H9 (cell line): Measurements from ENCODE around the gene OR5M8. TPM values are rescaled to one million over a fixed set of nuclear protein-coding genes. Genes with fewer than 3 reads are reported as not detected.

Experiments used
- DNase-seq: peaks from one replicate; pipeline ENCODE4 v3.0.0-alpha.2; 2017
- H2AFZ ChIP-seq: one replicate; pipeline ENCODE4 v1.6.1; 2013; ENCODE audit warnings: mild to moderate bottlenecking, low read length, control low read depth, moderate library complexity
- H2AK5ac ChIP-seq: 2 replicates; pipeline ENCODE4 v1.6.1; 2013; ENCODE audit warnings: low read length, control low read depth, mixed read lengths; ENCODE audit not compliant: insufficient read length
- H2BK120ac ChIP-seq: one replicate; pipeline ENCODE4 v1.6.1; 2013; ENCODE audit warnings: low read depth, mild to moderate bottlenecking, low read length, control low read depth, inconsistent platforms; ENCODE audit not compliant: poor library complexity, severe bottlenecking
- H2BK12ac ChIP-seq: 2 replicates; pipeline ENCODE4 v1.6.1; 2013; ENCODE audit warnings: low read length, control low read depth, mixed read lengths, low read depth; ENCODE audit not compliant: insufficient read length
- H2BK15ac ChIP-seq: 2 replicates; pipeline ENCODE4 v1.6.1; 2013; ENCODE audit warnings: low read depth, low read length, control low read depth
- H2BK20ac ChIP-seq: one replicate; pipeline ENCODE4 v1.6.1; 2013; ENCODE audit warnings: low read depth, mild to moderate bottlenecking, low read length, control low read depth, inconsistent platforms; ENCODE audit not compliant: poor library complexity, severe bottlenecking
- H2BK5ac ChIP-seq: 2 replicates; pipeline ENCODE4 v1.6.1; 2013; ENCODE audit warnings: low read length, control low read depth, mixed read lengths; ENCODE audit not compliant: insufficient read length
- H3K14ac ChIP-seq: 2 replicates; pipeline ENCODE4 v1.6.1; 2013; ENCODE audit warnings: low read length, control low read depth; ENCODE audit not compliant: insufficient read depth
- H3K18ac ChIP-seq: 2 replicates; pipeline ENCODE4 v1.6.1; 2013; ENCODE audit warnings: low read depth, mild to moderate bottlenecking, mixed read lengths, low read length, control low read depth; ENCODE audit not compliant: insufficient read length
- H3K23ac ChIP-seq: 2 replicates; pipeline ENCODE4 v1.6.1; 2013; ENCODE audit warnings: low read length, control low read depth, mixed read lengths, low read depth; ENCODE audit not compliant: insufficient read length
- H3K23me2 ChIP-seq: 2 replicates; pipeline ENCODE4 v1.6.1; 2013; ENCODE audit warnings: low read depth, mild to moderate bottlenecking, mixed read lengths, low read length, control low read depth; ENCODE audit not compliant: insufficient read length, poor library complexity, severe bottlenecking
- H3K27ac ChIP-seq: 2 replicates; pipeline ENCODE4 v1.5.1; 2013; ENCODE audit warnings: low read length, control low read depth, mixed read lengths, low read depth; ENCODE audit not compliant: insufficient read length
- H3K27me3 ChIP-seq: 2 replicates; pipeline ENCODE4 v1.6.1; 2013; ENCODE audit warnings: low read length, control low read depth, inconsistent platforms; ENCODE audit not compliant: insufficient read depth
- H3K4ac ChIP-seq: 2 replicates; pipeline ENCODE4 v1.6.1; 2013; ENCODE audit warnings: low read depth, mild to moderate bottlenecking, control low read depth, inconsistent platforms, low read length, moderate library complexity
- H3K4me1 ChIP-seq: 2 replicates; pipeline ENCODE4 v1.6.1; 2013; ENCODE audit warnings: low read length, control low read depth, inconsistent platforms; ENCODE audit not compliant: insufficient read depth
- H3K4me2 ChIP-seq: 2 replicates; pipeline ENCODE4 v1.6.1; 2013; ENCODE audit warnings: low read length, control low read depth, mixed read lengths; ENCODE audit not compliant: insufficient read length, insufficient read depth
- H3K56ac ChIP-seq: 2 replicates; pipeline ENCODE4 v1.6.1; 2013; ENCODE audit warnings: low read depth, mild to moderate bottlenecking, mixed read lengths, low read length, control low read depth; ENCODE audit not compliant: insufficient read length
- H3K79me1 ChIP-seq: 2 replicates; pipeline ENCODE4 v1.6.1; 2013; ENCODE audit warnings: low read depth, mild to moderate bottlenecking, moderate library complexity, low read length, control low read depth, inconsistent platforms; ENCODE audit not compliant: insufficient read depth, poor library complexity, severe bottlenecking
- H3K79me2 ChIP-seq: 2 replicates; pipeline ENCODE4 v1.6.1; 2013; ENCODE audit warnings: low read length, control low read depth, inconsistent platforms; ENCODE audit not compliant: insufficient read depth
- H3K9ac ChIP-seq: 2 replicates; pipeline ENCODE4 v1.6.1; 2013; ENCODE audit warnings: low read length, control low read depth, mixed read lengths; ENCODE audit not compliant: insufficient read length; ENCODE audit errors: extremely low read depth
- H3K9me3 ChIP-seq: one replicate; pipeline ENCODE4 v1.6.1; 2013; ENCODE audit warnings: low read depth, low read length, inconsistent platforms; ENCODE audit not compliant: control insufficient read depth
- H3T11ph ChIP-seq: one replicate; pipeline ENCODE4 v1.6.1; 2013; ENCODE audit warnings: mild to moderate bottlenecking, low read length, control low read depth, inconsistent platforms
- H4K20me1 ChIP-seq: one replicate; pipeline ENCODE4 v1.6.1; 2013; ENCODE audit not compliant: control insufficient read depth, insufficient read length, insufficient read depth
- H4K5ac ChIP-seq: 2 replicates; pipeline ENCODE4 v1.6.1; 2013; ENCODE audit warnings: low read depth, mild to moderate bottlenecking, mixed read lengths, low read length, control low read depth; ENCODE audit not compliant: insufficient read length
- H4K8ac ChIP-seq: replicated peaks from 2 replicates; pipeline ENCODE4 v1.6.1; 2013; ENCODE audit warnings: low read length, control low read depth, mixed read lengths, low read depth; ENCODE audit not compliant: insufficient read length
- H4K91ac ChIP-seq: 2 replicates; pipeline ENCODE4 v1.6.1; 2013; ENCODE audit warnings: low read depth, mild to moderate bottlenecking, moderate library complexity, mixed read lengths, low read length, control low read depth; ENCODE audit not compliant: insufficient read length
- H3K27ac Mint-ChIP-seq, 3 experiments: 2 replicates in 2 of 3; 3 replicates in 1 of 3; pipeline ENCODE4 v1.8.0; 2020 to 2021; ENCODE audit warnings: mixed read lengths in 3 of 3, mild to moderate bottlenecking in 1 of 3, moderate library complexity in 1 of 3
- H3K27me3 Mint-ChIP-seq: 2 replicates; pipeline ENCODE4 v1.8.0; 2021; ENCODE audit warnings: low read depth, mild to moderate bottlenecking, moderate library complexity, mixed read lengths
- H3K36me3 Mint-ChIP-seq, 3 experiments: 2 replicates in 2 of 3; 3 replicates in 1 of 3; pipeline ENCODE4 v1.8.0; 2020 to 2021; ENCODE audit warnings: low read depth in 3 of 3, mixed read lengths in 3 of 3; ENCODE audit not compliant: insufficient read depth in 1 of 3
- H3K4me1 Mint-ChIP-seq, 2 experiments: 2 replicates each; pipeline ENCODE4 v1.8.0; 2020; ENCODE audit warnings: mixed read lengths in 2 of 2
- H3K4me3 Mint-ChIP-seq, 2 experiments: 2 replicates in 1 of 2; 3 replicates in 1 of 2; pipeline ENCODE4 v1.8.0; 2020 to 2021; ENCODE audit warnings: mild to moderate bottlenecking in 2 of 2, mixed read lengths in 2 of 2, moderate library complexity in 1 of 2
- H3K9me3 Mint-ChIP-seq, 2 experiments: 2 replicates in 1 of 2; 3 replicates in 1 of 2; pipeline ENCODE4 v1.8.0; 2020; ENCODE audit warnings: mild to moderate bottlenecking in 2 of 2, mixed read lengths in 2 of 2, moderate library complexity in 1 of 2
- WGBS: extraction: QIAGEN DNeasy Blood & Tissue Kit; methylation state at CpG from one replicate; pipeline ENCODE4 v1.1.7; 2013; ENCODE audit warnings: missing lambda C conversion rate, low lambda C conversion rate, mixed read lengths; ENCODE audit not compliant: insufficient read length; ENCODE audit errors: extremely low coverage; 5-methylcytosine and 5-hydroxymethylcytosine counted together
- long read RNA-seq: library from polyadenylated mRNA; unstranded; transcript quantifications from one replicate; pipeline ENCODE4 v2.0.0, GENCODE V29; 2020
- total RNA-seq: library from RNA; stranded (reverse); gene quantifications from 2 replicates; pipeline ENCODE4 v1.2.1, GENCODE V29; 2021
- TF ChIP-seq, protein P1 (sequence below): fragments of 200-600 bp; sonication (generic); conservative IDR thresholded peaks from 3 replicates; pipeline ENCODE4 v1.8.0; 2021; ENCODE audit warnings: antibody characterized with exemption, mild to moderate bottlenecking

OR5M8 gene
- not detected in 2 replicates for total RNA-seq
- long read RNA-seq = 0 reads

DNA sequence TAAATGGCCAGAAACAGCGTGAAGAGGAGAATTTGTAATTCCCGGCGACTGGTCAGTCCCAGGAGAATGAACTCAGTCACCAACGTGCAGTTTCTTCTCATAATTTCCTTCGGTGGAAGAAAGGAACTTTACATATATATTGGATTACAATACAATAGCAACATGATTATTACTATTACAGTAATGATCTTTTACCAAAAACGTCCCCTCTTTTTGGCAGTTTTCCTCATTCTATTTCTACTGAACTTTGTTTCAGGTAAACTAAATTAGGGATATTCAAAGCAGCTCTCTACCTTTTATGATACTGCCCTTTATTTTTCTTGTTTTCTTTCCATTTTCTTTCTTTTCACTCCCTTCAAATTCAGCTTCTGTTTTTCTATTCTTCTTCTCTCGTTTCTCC is at the start of gene OR5M8:
OR5M8 (minus strand) TSS at position 101 of the 400 bp plus-strand sequence; CDS start at position 101, 0 bp downstream.
- H2BK15ac ChIP-seq = no peak within 1 kb of the TSS
- no peak within 1 kb of the TSS for H2AFZ ChIP-seq
- no peak within 1 kb of the TSS for H2BK5ac ChIP-seq
- no peak within 1 kb of the TSS for H3T11ph ChIP-seq
- no peaks in the 10 kb centered on the region for H3K27me3 ChIP-seq
- peaks cover 9% of the 10 kb centered on the region for H3K9me3 ChIP-seq
- no peaks in the 10 kb centered on the region for H3K4me1 ChIP-seq
- no peak within 1 kb of the TSS for H4K91ac ChIP-seq
- no peaks in the 10 kb centered on the region for H3K79me2 ChIP-seq
- H2BK120ac ChIP-seq = no peak within 1 kb of the TSS
- 100% methylated on average over 1 of the region's 7 CpGs for WGBS
- no peaks in the 10 kb centered on the region for H3K79me1 ChIP-seq
- no peak within 1 kb of the TSS for H2BK12ac ChIP-seq
- H3K36me3 Mint-ChIP-seq = peaks cover 0 to 2% (median 2%) of the 10 kb centered on the region in 3 experiments; a peak in 2 of 7 replicates
- H3K9me3 Mint-ChIP-seq = peaks cover 16 to 27% of the 10 kb centered on the region in 2 experiments
- H3K4me2 ChIP-seq = no peak within 1 kb of the TSS
- H3K27me3 Mint-ChIP-seq = no peaks in the 10 kb centered on the region
- H3K23me2 ChIP-seq = no peaks in the 10 kb centered on the region
- no peak within 1 kb of the TSS for H3K4me3 Mint-ChIP-seq
- H3K4ac ChIP-seq = no peak within 1 kb of the TSS
- no peak within 1 kb of the TSS for H3K56ac ChIP-seq
- no peaks in the 10 kb centered on the region for H3K4me1 Mint-ChIP-seq
- H3K9ac ChIP-seq = no peak within 1 kb of the TSS
- H4K8ac ChIP-seq = no peak within 1 kb of the TSS
- no peak within 1 kb of the TSS for H3K18ac ChIP-seq
- TF ChIP-seq, protein P1, sequence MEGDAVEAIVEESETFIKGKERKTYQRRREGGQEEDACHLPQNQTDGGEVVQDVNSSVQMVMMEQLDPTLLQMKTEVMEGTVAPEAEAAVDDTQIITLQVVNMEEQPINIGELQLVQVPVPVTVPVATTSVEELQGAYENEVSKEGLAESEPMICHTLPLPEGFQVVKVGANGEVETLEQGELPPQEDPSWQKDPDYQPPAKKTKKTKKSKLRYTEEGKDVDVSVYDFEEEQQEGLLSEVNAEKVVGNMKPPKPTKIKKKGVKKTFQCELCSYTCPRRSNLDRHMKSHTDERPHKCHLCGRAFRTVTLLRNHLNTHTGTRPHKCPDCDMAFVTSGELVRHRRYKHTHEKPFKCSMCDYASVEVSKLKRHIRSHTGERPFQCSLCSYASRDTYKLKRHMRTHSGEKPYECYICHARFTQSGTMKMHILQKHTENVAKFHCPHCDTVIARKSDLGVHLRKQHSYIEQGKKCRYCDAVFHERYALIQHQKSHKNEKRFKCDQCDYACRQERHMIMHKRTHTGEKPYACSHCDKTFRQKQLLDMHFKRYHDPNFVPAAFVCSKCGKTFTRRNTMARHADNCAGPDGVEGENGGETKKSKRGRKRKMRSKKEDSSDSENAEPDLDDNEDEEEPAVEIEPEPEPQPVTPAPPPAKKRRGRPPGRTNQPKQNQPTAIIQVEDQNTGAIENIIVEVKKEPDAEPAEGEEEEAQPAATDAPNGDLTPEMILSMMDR = no peak
- H4K5ac ChIP-seq = no peak within 1 kb of the TSS
- no peak within 1 kb of the TSS for H2AK5ac ChIP-seq
- H3K23ac ChIP-seq = no peak within 1 kb of the TSS
- no peak within 1 kb of the TSS for H3K14ac ChIP-seq
- no peak within 1 kb of the TSS for H3K27ac ChIP-seq
- no peaks in the 10 kb centered on the region for H4K20me1 ChIP-seq
- no peak within 1 kb of the TSS for H2BK20ac ChIP-seq
- H3K27ac Mint-ChIP-seq = no peak within 1 kb of the TSS
- no peak for DNase-seq
